ENCODE data around the gene AMBP. TPM values are rescaled to one million over a fixed set of nuclear protein-coding genes. Genes with fewer than 3 reads are reported as not detected.
A peak's percentile ranks its signal among the peaks of the same experiment; 100 is the strongest.

Gene AMBP
- total RNA-seq, 2 donors from 2014 or later: 0.68 to 2.9 TPM

- Mint-ChIP-seq H3K9me3 (no peaks in the 10 kb centered on the region), H3K4me3 (no peak overlapping the region), H3K27me3 (ENCODE audit: insufficient read depth) (peaks cover 4% of the 10 kb centered on the region), H3K4me1 (peaks cover 24% of the 10 kb centered on the region), H3K27ac (no peak overlapping the region), H3K36me3 (ENCODE audit: low read depth) (no peaks in the 10 kb centered on the region)
- Histone ChIP-seq H3K4me1 (ENCODE audit: control insufficient read depth, insufficient read depth, low read length) (peaks cover 2% of the 10 kb centered on the region), H3K9ac (ENCODE audit: extremely low read depth, low read length, poor library complexity, severe bottlenecking) (no peak overlapping the region), H3K9me3 (ENCODE audit: control insufficient read depth, low read length) (no peaks in the 10 kb centered on the region), H3K4me3 (ENCODE audit: low read length) (no peak overlapping the region), H3K27me3 (ENCODE audit: control insufficient read depth, insufficient read depth, low read length, poor library complexity, severe bottlenecking) (no peaks in the 10 kb centered on the region), H3K36me3 (ENCODE audit: control insufficient read depth, insufficient read depth, low read length) (no peaks in the 10 kb centered on the region), H3K27ac (ENCODE audit: low read depth, low read length) (no peak overlapping the region)
- DNase-seq: peak; percentile 43
- 86 to 100% methylated on average over 2 to 9 of the region's 9 CpGs for WGBS, 2 experiments (ENCODE audit: insufficient coverage in 1 of 2, insufficient read length in 1 of 2)
- no peak for TF ChIP-seq CTCF (conservative IDR thresholded peaks at IDR 0.05)
Measured at GRCh38 chr9:114060711-114061110, 17.4 kb downstream of the AMBP start.

- no peak overlapping the region for H3K4me3 ChIP-seq (ENCODE audit: low read length)
- Mint-ChIP-seq H3K27ac (no peak overlapping the region), H3K4me1 (peaks cover 28% of the 10 kb centered on the region), H3K4me3 (no peak overlapping the region), H3K9me3 (no peaks in the 10 kb centered on the region), H3K27me3 (ENCODE audit: insufficient read depth) (peaks cover 4% of the 10 kb centered on the region), H3K36me3 (ENCODE audit: low read depth) (no peaks in the 10 kb centered on the region)
- H3K9me3 ChIP-seq (ENCODE audit: control insufficient read depth, low read length): no peaks in the 10 kb centered on the region
- H3K27ac ChIP-seq (ENCODE audit: low read depth, low read length): peak overlapping the region; percentile 39
- H3K4me1 ChIP-seq (ENCODE audit: control insufficient read depth, insufficient read depth, low read length): peaks cover 2% of the 10 kb centered on the region
- no peaks in the 10 kb centered on the region for H3K27me3 ChIP-seq (ENCODE audit: control insufficient read depth, insufficient read depth, low read length, poor library complexity, severe bottlenecking)
- peak; percentile 25 for DNase-seq
- no peak for TF ChIP-seq CTCF (conservative IDR thresholded peaks at IDR 0.05)
- no peaks in the 10 kb centered on the region for H3K36me3 ChIP-seq (ENCODE audit: control insufficient read depth, insufficient read depth, low read length)
- 93 to 100% methylated on average over 7 to 8 of the region's 8 CpGs for WGBS, 2 experiments (ENCODE audit: insufficient coverage in 1 of 2, insufficient read length in 1 of 2)
- no peak overlapping the region for H3K9ac ChIP-seq (ENCODE audit: extremely low read depth, low read length, poor library complexity, severe bottlenecking)
Measured at GRCh38 chr9:114060070-114060469, 18.0 kb downstream of the AMBP start.

GRCh38 chr9:114059047-114059803, 18.9 kb downstream of the AMBP start:
- TF ChIP-seq CTCF (conservative IDR thresholded peaks at IDR 0.05): no peak
- Histone ChIP-seq H3K4me1 (ENCODE audit: control insufficient read depth, insufficient read depth, low read length) (peaks cover 2% of the 10 kb centered on the region), H3K27me3 (ENCODE audit: control insufficient read depth, insufficient read depth, low read length, poor library complexity, severe bottlenecking) (no peaks in the 10 kb centered on the region), H3K36me3 (ENCODE audit: control insufficient read depth, insufficient read depth, low read length) (no peaks in the 10 kb centered on the region), H3K9me3 (ENCODE audit: control insufficient read depth, low read length) (no peaks in the 10 kb centered on the region), H3K27ac (ENCODE audit: low read depth, low read length) (peak overlapping the region; percentile 39), H3K4me3 (ENCODE audit: low read length) (no peak overlapping the region), H3K9ac (ENCODE audit: extremely low read depth, low read length, poor library complexity, severe bottlenecking) (no peak overlapping the region)
- H3K36me3 Mint-ChIP-seq (ENCODE audit: low read depth): no peaks in the 10 kb centered on the region
- no peaks in the 10 kb centered on the region for H3K9me3 Mint-ChIP-seq
- H3K27me3 Mint-ChIP-seq (ENCODE audit: insufficient read depth): peaks cover 4% of the 10 kb centered on the region
- no peak overlapping the region for H3K27ac Mint-ChIP-seq
- WGBS, 2 experiments (ENCODE audit: insufficient coverage in 1 of 2, insufficient read length in 1 of 2): 87% methylated on average over 8 of the region's 8 CpGs; no CpG with 5 or more reads in 1 of the 2 experiments
- no peak overlapping the region for H3K4me3 Mint-ChIP-seq
- DNase-seq: peak; percentile 39
- peaks cover 28% of the 10 kb centered on the region for H3K4me1 Mint-ChIP-seq
